H1 (cell line): ENCODE results near the gene PFDN1. TPM values are rescaled to one million over a fixed set of nuclear protein-coding genes. Genes with fewer than 3 reads are reported as not detected.

ENCODE experiments used
- CTBP2 ChIP-seq: IDR thresholded peaks from 2 replicates; pipeline ENCODE4 v1.7.0; 2011; ENCODE audit warnings: borderline replicate concordance, mild to moderate bottlenecking, moderate library complexity, mixed read lengths, low read length; ENCODE audit not compliant: insufficient read depth, insufficient read length
- KDM1A ChIP-seq: fragments of 200-600, 300-600 bp; sonication (generic); IDR thresholded peaks from 2 replicates; pipeline ENCODE4 v1.7.1; 2016; ENCODE audit warnings: mild to moderate bottlenecking, low read length, borderline replicate concordance
- MAFK ChIP-seq: IDR thresholded peaks from 2 replicates; pipeline ENCODE4 v1.6.1; 2012; ENCODE audit warnings: low read depth, mild to moderate bottlenecking, improper control_type of control experiment, low read length
- TAF1 ChIP-seq: IDR thresholded peaks from 2 replicates; pipeline ENCODE4 v1.6.1; 2011; ENCODE audit warnings: mild to moderate bottlenecking, low read depth, low read length
- TAF7 ChIP-seq: optimal IDR thresholded peaks from 2 replicates; pipeline ENCODE3; 2011; ENCODE audit warnings: low read depth, mild to moderate bottlenecking, inconsistent platforms, low read length, moderate library complexity, borderline replicate concordance
- YY1 ChIP-seq: IDR thresholded peaks from 2 replicates; pipeline ENCODE4 v1.6.1; 2011; ENCODE audit warnings: low read depth, mild to moderate bottlenecking, low read length
- polyA plus RNA-seq, 7 experiments: library from polyadenylated mRNA; depleted of rRNA in 3 of 7; stranded (reverse) in 5 of 7; unstranded in 2 of 7; fragments of >200 nt in 5 of 7; fragments of 200-250 nt in 2 of 7; gene quantifications; 1 replicate in 5 of 7; 2 replicates in 1 of 7; 4 replicates in 1 of 7; pipeline versions ENCODE4 v1.2.1 to v1.2.3, GENCODE V29; 2011 to 2013; ENCODE audit warnings: missing spikeins in 2 of 7, mixed read lengths in 2 of 7
- total RNA-seq: library from RNA; stranded (reverse); fragmentation: NEBNext Ultra II Directional; extraction: Animal tissue kit (Norgen Biotek cat#: 25700); gene quantifications from 2 replicates; pipeline ENCODE4 v1.2.1, GENCODE V29; 2021
- TF ChIP-seq, protein P1 (sequence below): fragments of 300-600 bp; sonication (generic); IDR thresholded peaks from 2 replicates; pipeline ENCODE4 v1.7.1; 2012; ENCODE audit warnings: low read length, moderate library complexity, mild to moderate bottlenecking, inconsistent platforms; ENCODE audit not compliant: insufficient replicate concordance
- TF ChIP-seq, protein P2 (sequence below): IDR thresholded peaks from 2 replicates; pipeline ENCODE4 v1.6.1; 2012; ENCODE audit warnings: inconsistent platforms

PFDN1 gene
- total and polyA plus RNA-seq, 2 of the 8 experiments (the other 6 are each of a cell fraction or from before 2014, with no cell fraction given), result 53.0 to 89.6 TPM

DNA sequence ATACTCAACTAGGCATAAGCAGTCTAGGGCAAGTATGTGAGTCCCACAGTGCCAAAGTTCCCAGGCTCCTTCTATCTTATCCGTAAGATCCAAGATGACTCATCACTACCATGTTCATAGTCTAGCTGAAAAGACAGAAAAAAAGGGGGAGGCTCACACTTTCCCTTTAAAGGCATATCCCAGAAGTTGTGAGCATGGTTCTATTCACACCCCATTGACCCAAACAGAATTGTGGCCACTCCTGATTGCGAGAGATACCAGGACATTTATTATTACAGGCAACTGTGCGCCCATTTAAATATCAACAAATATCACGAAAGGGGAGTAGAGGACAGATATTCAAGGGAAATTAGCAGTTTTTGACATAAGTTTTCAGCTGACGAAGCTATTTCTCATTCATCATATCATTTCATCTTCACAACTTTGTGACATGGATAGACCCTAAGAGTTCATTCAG, 8.1 kb upstream of the PFDN1 start (continued):
- TF ChIP-seq, protein P1, sequence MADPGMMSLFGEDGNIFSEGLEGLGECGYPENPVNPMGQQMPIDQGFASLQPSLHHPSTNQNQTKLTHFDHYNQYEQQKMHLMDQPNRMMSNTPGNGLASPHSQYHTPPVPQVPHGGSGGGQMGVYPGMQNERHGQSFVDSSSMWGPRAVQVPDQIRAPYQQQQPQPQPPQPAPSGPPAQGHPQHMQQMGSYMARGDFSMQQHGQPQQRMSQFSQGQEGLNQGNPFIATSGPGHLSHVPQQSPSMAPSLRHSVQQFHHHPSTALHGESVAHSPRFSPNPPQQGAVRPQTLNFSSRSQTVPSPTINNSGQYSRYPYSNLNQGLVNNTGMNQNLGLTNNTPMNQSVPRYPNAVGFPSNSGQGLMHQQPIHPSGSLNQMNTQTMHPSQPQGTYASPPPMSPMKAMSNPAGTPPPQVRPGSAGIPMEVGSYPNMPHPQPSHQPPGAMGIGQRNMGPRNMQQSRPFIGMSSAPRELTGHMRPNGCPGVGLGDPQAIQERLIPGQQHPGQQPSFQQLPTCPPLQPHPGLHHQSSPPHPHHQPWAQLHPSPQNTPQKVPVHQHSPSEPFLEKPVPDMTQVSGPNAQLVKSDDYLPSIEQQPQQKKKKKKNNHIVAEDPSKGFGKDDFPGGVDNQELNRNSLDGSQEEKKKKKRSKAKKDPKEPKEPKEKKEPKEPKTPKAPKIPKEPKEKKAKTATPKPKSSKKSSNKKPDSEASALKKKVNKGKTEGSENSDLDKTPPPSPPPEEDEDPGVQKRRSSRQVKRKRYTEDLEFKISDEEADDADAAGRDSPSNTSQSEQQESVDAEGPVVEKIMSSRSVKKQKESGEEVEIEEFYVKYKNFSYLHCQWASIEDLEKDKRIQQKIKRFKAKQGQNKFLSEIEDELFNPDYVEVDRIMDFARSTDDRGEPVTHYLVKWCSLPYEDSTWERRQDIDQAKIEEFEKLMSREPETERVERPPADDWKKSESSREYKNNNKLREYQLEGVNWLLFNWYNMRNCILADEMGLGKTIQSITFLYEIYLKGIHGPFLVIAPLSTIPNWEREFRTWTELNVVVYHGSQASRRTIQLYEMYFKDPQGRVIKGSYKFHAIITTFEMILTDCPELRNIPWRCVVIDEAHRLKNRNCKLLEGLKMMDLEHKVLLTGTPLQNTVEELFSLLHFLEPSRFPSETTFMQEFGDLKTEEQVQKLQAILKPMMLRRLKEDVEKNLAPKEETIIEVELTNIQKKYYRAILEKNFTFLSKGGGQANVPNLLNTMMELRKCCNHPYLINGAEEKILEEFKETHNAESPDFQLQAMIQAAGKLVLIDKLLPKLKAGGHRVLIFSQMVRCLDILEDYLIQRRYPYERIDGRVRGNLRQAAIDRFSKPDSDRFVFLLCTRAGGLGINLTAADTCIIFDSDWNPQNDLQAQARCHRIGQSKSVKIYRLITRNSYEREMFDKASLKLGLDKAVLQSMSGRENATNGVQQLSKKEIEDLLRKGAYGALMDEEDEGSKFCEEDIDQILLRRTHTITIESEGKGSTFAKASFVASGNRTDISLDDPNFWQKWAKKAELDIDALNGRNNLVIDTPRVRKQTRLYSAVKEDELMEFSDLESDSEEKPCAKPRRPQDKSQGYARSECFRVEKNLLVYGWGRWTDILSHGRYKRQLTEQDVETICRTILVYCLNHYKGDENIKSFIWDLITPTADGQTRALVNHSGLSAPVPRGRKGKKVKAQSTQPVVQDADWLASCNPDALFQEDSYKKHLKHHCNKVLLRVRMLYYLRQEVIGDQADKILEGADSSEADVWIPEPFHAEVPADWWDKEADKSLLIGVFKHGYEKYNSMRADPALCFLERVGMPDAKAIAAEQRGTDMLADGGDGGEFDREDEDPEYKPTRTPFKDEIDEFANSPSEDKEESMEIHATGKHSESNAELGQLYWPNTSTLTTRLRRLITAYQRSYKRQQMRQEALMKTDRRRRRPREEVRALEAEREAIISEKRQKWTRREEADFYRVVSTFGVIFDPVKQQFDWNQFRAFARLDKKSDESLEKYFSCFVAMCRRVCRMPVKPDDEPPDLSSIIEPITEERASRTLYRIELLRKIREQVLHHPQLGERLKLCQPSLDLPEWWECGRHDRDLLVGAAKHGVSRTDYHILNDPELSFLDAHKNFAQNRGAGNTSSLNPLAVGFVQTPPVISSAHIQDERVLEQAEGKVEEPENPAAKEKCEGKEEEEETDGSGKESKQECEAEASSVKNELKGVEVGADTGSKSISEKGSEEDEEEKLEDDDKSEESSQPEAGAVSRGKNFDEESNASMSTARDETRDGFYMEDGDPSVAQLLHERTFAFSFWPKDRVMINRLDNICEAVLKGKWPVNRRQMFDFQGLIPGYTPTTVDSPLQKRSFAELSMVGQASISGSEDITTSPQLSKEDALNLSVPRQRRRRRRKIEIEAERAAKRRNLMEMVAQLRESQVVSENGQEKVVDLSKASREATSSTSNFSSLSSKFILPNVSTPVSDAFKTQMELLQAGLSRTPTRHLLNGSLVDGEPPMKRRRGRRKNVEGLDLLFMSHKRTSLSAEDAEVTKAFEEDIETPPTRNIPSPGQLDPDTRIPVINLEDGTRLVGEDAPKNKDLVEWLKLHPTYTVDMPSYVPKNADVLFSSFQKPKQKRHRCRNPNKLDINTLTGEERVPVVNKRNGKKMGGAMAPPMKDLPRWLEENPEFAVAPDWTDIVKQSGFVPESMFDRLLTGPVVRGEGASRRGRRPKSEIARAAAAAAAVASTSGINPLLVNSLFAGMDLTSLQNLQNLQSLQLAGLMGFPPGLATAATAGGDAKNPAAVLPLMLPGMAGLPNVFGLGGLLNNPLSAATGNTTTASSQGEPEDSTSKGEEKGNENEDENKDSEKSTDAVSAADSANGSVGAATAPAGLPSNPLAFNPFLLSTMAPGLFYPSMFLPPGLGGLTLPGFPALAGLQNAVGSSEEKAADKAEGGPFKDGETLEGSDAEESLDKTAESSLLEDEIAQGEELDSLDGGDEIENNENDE, result no peak
- no peak for TF ChIP-seq TAF1
- no peak for TF ChIP-seq YY1
- TF ChIP-seq, protein P2, sequence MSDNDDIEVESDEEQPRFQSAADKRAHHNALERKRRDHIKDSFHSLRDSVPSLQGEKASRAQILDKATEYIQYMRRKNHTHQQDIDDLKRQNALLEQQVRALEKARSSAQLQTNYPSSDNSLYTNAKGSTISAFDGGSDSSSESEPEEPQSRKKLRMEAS, result no peak
- TF ChIP-seq TAF7, result no peak
- TF ChIP-seq KDM1A, result no peak
- TF ChIP-seq CTBP2, result no peak
- no peak for TF ChIP-seq MAFK
